Stomach (tissue), 9 donors: Measurements from ENCODE around the gene KANK2. TPM values are rescaled to one million over a fixed set of nuclear protein-coding genes. Genes with fewer than 3 reads are reported as not detected.

Source experiments
- DNase-seq, 2 donors: peaks; one replicate each; pipeline versions ENCODE4 v3.0.0 to v3.0.0-alpha.2; 2013 to 2019
- H3K27ac ChIP-seq, 5 donors: fragments of 200-600 bp in 4 of 5; sonication (generic) in 4 of 5; one replicate each; pipeline ENCODE4 v1.5.1; 2013 to 2019; ENCODE audit warnings: mild to moderate bottlenecking in 1 of 5, moderate library complexity in 1 of 5
- H3K27me3 ChIP-seq, 3 donors: fragments of 200-600 bp; sonication (generic); one replicate each; pipeline ENCODE4 v1.5.1; 2017 to 2019; ENCODE audit warnings: mixed run types in 1 of 3
- H3K36me3 ChIP-seq, 4 donors: fragments of 200-600 bp; sonication (generic); 1 replicate in 3 of 4; 2 replicates in 1 of 4; pipeline ENCODE4 v1.5.1; 2016 to 2019
- H3K4me1 ChIP-seq, 4 donors: fragments of 200-600 bp; sonication (generic); one replicate each; pipeline ENCODE4 v1.5.1; 2016 to 2019
- H3K4me3 ChIP-seq, 4 donors: fragments of 200-600 bp; sonication (generic) in 3 of 4; one replicate each; pipeline ENCODE4 v1.5.1; 2016 to 2019; ENCODE audit warnings: mild to moderate bottlenecking in 1 of 4
- H3K9me3 ChIP-seq, 4 donors: fragments of 200-600 bp; sonication (generic); one replicate each; pipeline ENCODE4 v1.5.1; 2016 to 2019
- CTCF ChIP-seq, 7 experiments: fragments of 450-650 bp in 4 of 7; fragments of 200-600 bp in 3 of 7; sonication (generic) in 3 of 7; IDR thresholded peaks; one replicate each; pipeline ENCODE4 v1.5.1; 2016 to 2019; ENCODE audit warnings: antibody characterized with exemption in 7 of 7, control low read depth in 2 of 7, mild to moderate bottlenecking in 1 of 7
- EP300 ChIP-seq: sonication (generic); formaldehyde crosslinking; IDR thresholded peaks from one replicate; pipeline ENCODE4 v1.6.1; 2017; ENCODE audit warnings: antibody characterized with exemption
- POLR2A ChIP-seq, 4 donors: fragments of 450-650 bp; IDR thresholded peaks; one replicate each; pipeline ENCODE4 v1.6.1; 2016; ENCODE audit warnings: antibody characterized with exemption in 4 of 4, control low read depth in 2 of 4, mild to moderate bottlenecking in 1 of 4, moderate library complexity in 1 of 4
- POLR2AphosphoS5 ChIP-seq, 3 donors: sonication (generic); formaldehyde crosslinking; IDR thresholded peaks; one replicate each; pipeline ENCODE4 v1.6.1; 2016; ENCODE audit warnings: antibody characterized with exemption in 3 of 3
- WGBS, 5 donors: extraction: QIAGEN DNeasy Blood & Tissue Kit in 3 of 5; methylation state at CpG; one replicate each; pipeline versions ENCODE4 v1.1.5 to v1.1.7; 2013 to 2018; 5-methylcytosine and 5-hydroxymethylcytosine counted together
- intact Hi-C: fragments of 100-400 bp; cut with DNase I; formaldehyde crosslinking; loops from one replicate; pipeline ENCODE4 v1.15.1; 2023; ENCODE audit warnings: low total_unique reads
- polyA plus RNA-seq, 3 donors: library from polyadenylated mRNA; stranded (reverse); fragments of 200-250 nt; gene quantifications; one replicate each; pipeline ENCODE4 v1.2.3, GENCODE V29; 2013
- total RNA-seq, 5 donors: library from RNA; depleted of rRNA; stranded (reverse); fragments of >200 nt; gene quantifications; one replicate each; pipeline versions ENCODE4 v1.1.0 to v1.2.3, GENCODE V29; 2014 to 2016
- donor health status: healthy with polysubstance abuse.
- donor health status: Bipolar disorder and iron deficiency.
- donor health status: healthy.

Gene KANK2
- total and polyA plus RNA-seq, 8 donors, result 82.4 to 415 (median 174) TPM

GRCh38 chr19:11230621-11231386 is 33.5 kb upstream of the KANK2 start:
- intact Hi-C loops, result no loop called here
- WGBS, 5 donors, result 86 to 90% (median 88%) methylated on average over 6 to 7 of the region's 7 CpGs
- Histone ChIP-seq H3K27ac (no peak overlapping the region), H3K4me1 (no peaks in the 10 kb centered on the region), H3K27me3 (no peaks in the 10 kb centered on the region), H3K36me3 (peaks cover 27 to 79% (median 73%) of the 10 kb centered on the region in 4 donors), H3K4me3 (no peak overlapping the region), H3K9me3 (no peaks in the 10 kb centered on the region)
- TF ChIP-seq POLR2AphosphoS5 (IDR thresholded peaks at IDR 0.05) (no peak), CTCF (IDR thresholded peaks at IDR 0.05) (no peak), POLR2A (IDR thresholded peaks at IDR 0.05) (no peak), EP300 (no peak)
- DNase-seq, result no peak

GRCh38 chr19:11227195-11227886 is 30.0 kb upstream of the KANK2 start:
- TF ChIP-seq POLR2AphosphoS5 (IDR thresholded peaks at IDR 0.05), result no peak
- H3K9me3 ChIP-seq, result no peaks in the 10 kb centered on the region
- intact Hi-C loops, result loop anchor here (10.0 kb wide), 1 partner anchor 213 kb away; no protein-coding TSS in a partner anchor
- no peaks in the 10 kb centered on the region for H3K27me3 ChIP-seq
- no peaks in the 10 kb centered on the region for H3K4me1 ChIP-seq
- H3K4me3 ChIP-seq, result no peak overlapping the region
- no peak for DNase-seq
- WGBS, 5 donors, result 85 to 93% (median 92%) methylated on average over 14 of the region's 14 CpGs
- H3K27ac ChIP-seq, result no peak overlapping the region
- peaks cover 22 to 85% (median 79%) of the 10 kb centered on the region in 4 donors for H3K36me3 ChIP-seq

GRCh38 chr19:11226716-11227166 is 29.4 kb upstream of the KANK2 start:
- Histone ChIP-seq H3K27me3 (no peaks in the 10 kb centered on the region), H3K36me3 (peaks cover 23 to 85% (median 79%) of the 10 kb centered on the region in 4 donors), H3K4me3 (no peak overlapping the region), H3K27ac (no peak overlapping the region), H3K9me3 (peaks cover 0 to 4% (median 1%) of the 10 kb centered on the region in 4 donors), H3K4me1 (no peaks in the 10 kb centered on the region)
- DNase-seq, result no peak
- whole genome bisulfite sequencing, 5 donors, result 59 to 92% (median 81%) methylated on average over 1 of the region's 1 CpG
- TF ChIP-seq EP300 (no peak), POLR2A (IDR thresholded peaks at IDR 0.05) (no peak)
- intact Hi-C loops, result loop anchor here (10.0 kb wide), 1 partner anchor 212 kb away; no protein-coding TSS in a partner anchor

GRCh38 chr19:11225815-11226214 is 28.5 kb upstream of the KANK2 start:
- H3K36me3 ChIP-seq, result peaks cover 28 to 85% (median 79%) of the 10 kb centered on the region in 4 donors
- intact Hi-C loops, result loop anchor here (10.0 kb wide), 1 partner anchor 211 kb away; no protein-coding TSS in a partner anchor
- WGBS, 5 donors, result 96 to 100% (median 98%) methylated on average over 3 of the region's 3 CpGs
- no peaks in the 10 kb centered on the region for H3K4me1 ChIP-seq
- peaks cover 0 to 12% (median 10%) of the 10 kb centered on the region in 4 donors for H3K9me3 ChIP-seq
- no peak for DNase-seq
- TF ChIP-seq CTCF (IDR thresholded peaks at IDR 0.05) (no peak), EP300 (no peak), POLR2A (IDR thresholded peaks at IDR 0.05) (no peak), POLR2AphosphoS5 (IDR thresholded peaks at IDR 0.05) (no peak)
- H3K27me3 ChIP-seq, result no peaks in the 10 kb centered on the region
- H3K4me3 ChIP-seq, result no peak overlapping the region
- H3K27ac ChIP-seq, result no peak overlapping the region

- no peak overlapping the region for H3K4me3 ChIP-seq
- H3K27ac ChIP-seq, result no peak overlapping the region
- intact Hi-C loops, result loop anchor here (10.0 kb wide), 1 partner anchor 210 kb away; no protein-coding TSS in a partner anchor
- peaks cover 28 to 84% (median 77%) of the 10 kb centered on the region in 4 donors for H3K36me3 ChIP-seq
- no peak for TF ChIP-seq EP300
- no peak for TF ChIP-seq POLR2A (IDR thresholded peaks at IDR 0.05)
- TF ChIP-seq POLR2AphosphoS5 (IDR thresholded peaks at IDR 0.05), result no peak
- TF ChIP-seq CTCF (IDR thresholded peaks at IDR 0.05), result no peak
- no peaks in the 10 kb centered on the region for H3K27me3 ChIP-seq
- 90 to 99% (median 94%) methylated on average over 5 of the region's 5 CpGs for WGBS, 5 donors
- DNase-seq, result no peak
- no peaks in the 10 kb centered on the region for H3K4me1 ChIP-seq
- H3K9me3 ChIP-seq, result peaks cover 0 to 12% (median 10%) of the 10 kb centered on the region in 4 donors
These were observed 27.8 kb upstream of the KANK2 start for GRCh38 chr19:11225172-11225571.
